ENCODE measurements around the gene LANCL2. TPM values are rescaled to one million over a fixed set of nuclear protein-coding genes. Genes with fewer than 3 reads are reported as not detected.
A peak's percentile ranks its signal among the peaks of the same experiment; 100 is the strongest.
"Not testable (repeated sequence)": the region's sequence is repeated elsewhere in the genome, so short reads cannot be mapped to it uniquely, and the experiment has no call there.

Gene LANCL2
- total and polyA plus RNA-seq, 4 donors = 4.6 to 8.8 (median 7.1) TPM

DNA sequence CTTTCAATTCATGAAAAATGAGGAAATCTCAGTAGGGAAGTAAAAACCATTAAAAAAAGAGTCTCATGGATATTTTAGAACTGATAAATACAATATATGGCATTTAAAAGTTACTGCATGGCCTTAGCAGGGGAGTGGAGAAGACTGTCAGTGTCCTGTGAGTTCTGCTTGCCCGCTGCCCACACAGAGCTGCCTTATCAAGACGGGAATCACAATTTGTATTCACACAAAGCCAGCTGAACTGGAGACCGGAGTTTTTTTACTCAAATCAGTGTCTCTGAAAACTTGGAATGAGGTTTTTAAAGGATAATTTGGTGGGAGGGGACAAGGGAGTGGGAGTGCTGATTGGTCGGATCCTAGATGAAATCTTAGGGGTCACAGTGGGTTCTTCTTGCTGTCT lies 17.1 kb downstream of the LANCL2 start:
- Histone ChIP-seq H3K9me3 (ENCODE audit: control insufficient read depth, low read length) (no peaks in the 10 kb centered on the region), H3K4me3 (ENCODE audit: low read length in 2 of 2) (no peak overlapping the region), H3K27me3 (ENCODE audit: control insufficient read depth in 1 of 2, insufficient read depth in 2 of 2, low read length in 1 of 2) (no peaks in the 10 kb centered on the region), H3K36me3 (ENCODE audit: control insufficient read depth in 1 of 2, insufficient read depth in 2 of 2, low read length in 1 of 2) (no peaks in the 10 kb centered on the region), H3K27ac (ENCODE audit: low read depth in 1 of 2, low read length in 2 of 2) (no peak overlapping the region), H3K4me1 (ENCODE audit: control insufficient read depth in 1 of 2, insufficient read depth in 2 of 2, low read length in 2 of 2) (no peaks in the 10 kb centered on the region)
- intact Hi-C loops (cut with DNase I) = no loop called here
- no peak for DNase-seq
- ATAC-seq (ENCODE audit: low FRiP score) = no peak
- 95 to 97% methylated on average over 4 of the region's 4 CpGs for WGBS, 2 donors

DNA sequence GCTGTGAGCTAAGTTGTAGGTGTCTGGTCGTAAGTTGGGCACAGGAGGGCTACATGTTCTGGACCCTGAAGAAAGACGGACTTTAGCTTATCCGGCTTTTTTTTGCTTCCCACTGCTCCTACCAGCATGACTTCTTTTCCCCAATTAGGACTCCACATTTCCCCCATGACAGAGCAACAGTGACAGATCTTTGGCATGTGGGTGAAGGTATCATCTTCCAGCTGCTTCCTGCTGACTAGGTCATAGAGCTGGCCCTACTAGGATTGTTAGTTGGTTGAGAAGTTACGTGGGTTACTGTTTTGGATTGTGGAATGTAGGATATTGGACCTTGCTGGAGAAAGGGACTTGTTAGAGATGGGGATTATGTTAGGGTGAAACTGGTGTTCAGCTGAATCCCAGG lies 21.4 kb downstream of the LANCL2 start:
- Histone ChIP-seq H3K4me3 (ENCODE audit: low read length in 2 of 2) (no peak overlapping the region), H3K36me3 (ENCODE audit: control insufficient read depth in 1 of 2, insufficient read depth in 2 of 2, low read length in 1 of 2) (no peaks in the 10 kb centered on the region), H3K9me3 (ENCODE audit: control insufficient read depth, low read length) (no peaks in the 10 kb centered on the region), H3K27ac (ENCODE audit: low read depth in 1 of 2, low read length in 2 of 2) (no peak overlapping the region), H3K4me1 (ENCODE audit: control insufficient read depth in 1 of 2, insufficient read depth in 2 of 2, low read length in 2 of 2) (no peaks in the 10 kb centered on the region), H3K27me3 (ENCODE audit: control insufficient read depth in 1 of 2, insufficient read depth in 2 of 2, low read length in 1 of 2) (no peaks in the 10 kb centered on the region)
- no peak for ATAC-seq (ENCODE audit: low FRiP score)
- no peak for DNase-seq
- WGBS, 2 donors = 95 to 99% methylated on average over 4 of the region's 4 CpGs
- intact Hi-C loops (cut with DNase I) = no loop called here

- Histone ChIP-seq H3K36me3 (ENCODE audit: control insufficient read depth in 1 of 2, insufficient read depth in 2 of 2, low read length in 1 of 2) (no peaks in the 10 kb centered on the region), H3K4me1 (ENCODE audit: control insufficient read depth in 1 of 2, insufficient read depth in 2 of 2, low read length in 2 of 2) (no peaks in the 10 kb centered on the region), H3K27ac (ENCODE audit: low read depth in 1 of 2, low read length in 2 of 2) (no peak overlapping the region), H3K27me3 (ENCODE audit: control insufficient read depth in 1 of 2, insufficient read depth in 2 of 2, low read length in 1 of 2) (no peaks in the 10 kb centered on the region), H3K4me3 (ENCODE audit: low read length in 2 of 2) (no peak overlapping the region), H3K9me3 (ENCODE audit: control insufficient read depth, low read length) (no peaks in the 10 kb centered on the region)
- ATAC-seq (ENCODE audit: low FRiP score) = no peak
- WGBS, 2 donors = 89 to 90% methylated on average over 7 of the region's 7 CpGs
- DNase-seq = no peak
- intact Hi-C loops (cut with DNase I) = no loop called here
Measured at GRCh38 chr7:55387062-55387965, 22.2 kb downstream of the LANCL2 start.

DNA sequence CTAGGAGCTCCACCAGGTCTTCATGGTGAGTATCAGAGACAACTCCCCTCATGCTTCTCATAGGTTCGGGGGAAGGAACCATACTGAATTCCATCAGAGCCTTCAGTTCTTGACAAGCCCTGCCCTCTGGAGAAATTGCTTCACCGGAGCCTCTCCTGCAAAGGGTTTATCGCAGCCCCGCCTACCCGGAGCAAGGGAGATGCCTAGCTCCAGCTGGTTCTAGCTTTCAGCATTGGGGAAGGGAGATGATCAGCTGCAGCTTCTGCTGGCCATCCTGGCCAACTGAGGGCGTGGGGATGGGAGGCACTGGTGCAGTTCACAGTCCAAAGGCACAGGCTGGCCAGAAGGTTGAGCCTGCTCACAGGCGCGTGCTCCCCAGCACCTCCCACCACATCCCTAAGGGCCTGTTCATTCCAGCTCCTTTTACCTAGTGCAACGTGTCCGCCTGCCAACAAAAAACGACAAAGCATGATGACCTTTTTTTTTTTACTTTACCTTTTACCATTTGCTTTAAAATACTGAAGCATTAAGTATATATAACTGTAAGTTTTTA lies 31.2 kb downstream of the LANCL2 start:
- Histone ChIP-seq H3K27ac (ENCODE audit: low read depth in 1 of 2, low read length in 2 of 2) (no peak overlapping the region), H3K4me1 (ENCODE audit: control insufficient read depth in 1 of 2, insufficient read depth in 2 of 2, low read length in 2 of 2) (no peaks in the 10 kb centered on the region), H3K27me3 (ENCODE audit: control insufficient read depth in 1 of 2, insufficient read depth in 2 of 2, low read length in 1 of 2) (no peaks in the 10 kb centered on the region), H3K9me3 (ENCODE audit: control insufficient read depth, low read length) (no peaks in the 10 kb centered on the region), H3K36me3 (ENCODE audit: control insufficient read depth in 1 of 2, insufficient read depth in 2 of 2, low read length in 1 of 2) (peaks cover 0 to 2% of the 10 kb centered on the region in 2 donors), H3K4me3 (ENCODE audit: low read length in 2 of 2) (no peak overlapping the region)
- ATAC-seq (ENCODE audit: low FRiP score) (peak; percentile 56), DNase-seq (no peak)
- intact Hi-C loops (cut with DNase I) = no loop called here
- WGBS, 2 donors = 86 to 89% methylated on average over 11 of the region's 11 CpGs

- Histone ChIP-seq H3K9me3 (ENCODE audit: control insufficient read depth, low read length) (no peaks in the 10 kb centered on the region), H3K4me3 (ENCODE audit: low read length in 2 of 2) (no peak overlapping the region), H3K4me1 (ENCODE audit: control insufficient read depth in 1 of 2, insufficient read depth in 2 of 2, low read length in 2 of 2) (no peaks in the 10 kb centered on the region), H3K27ac (ENCODE audit: low read depth in 1 of 2, low read length in 2 of 2) (no peak overlapping the region), H3K36me3 (ENCODE audit: control insufficient read depth in 1 of 2, insufficient read depth in 2 of 2, low read length in 1 of 2) (peaks cover 0 to 2% of the 10 kb centered on the region in 2 donors), H3K27me3 (ENCODE audit: control insufficient read depth in 1 of 2, insufficient read depth in 2 of 2, low read length in 1 of 2) (no peaks in the 10 kb centered on the region)
- ATAC-seq (ENCODE audit: low FRiP score) (no peak), DNase-seq (no peak)
- intact Hi-C loops (cut with DNase I) = no loop called here
- WGBS, 2 donors = 95 to 97% methylated on average over 3 of the region's 3 CpGs
Measured at GRCh38 chr7:55397617-55398016, 32.5 kb downstream of the LANCL2 start.

GRCh38 chr7:55400191-55400590 lies 35.1 kb downstream of the LANCL2 start:
- no peak for DNase-seq
- 70 to 82% methylated on average over 2 of the region's 2 CpGs for WGBS, 2 donors
- Histone ChIP-seq H3K4me3 (ENCODE audit: low read length in 2 of 2) (no peak overlapping the region), H3K27me3 (ENCODE audit: control insufficient read depth in 1 of 2, insufficient read depth in 2 of 2, low read length in 1 of 2) (no peaks in the 10 kb centered on the region), H3K36me3 (ENCODE audit: control insufficient read depth in 1 of 2, insufficient read depth in 2 of 2, low read length in 1 of 2) (peaks cover 0 to 2% of the 10 kb centered on the region in 2 donors), H3K27ac (ENCODE audit: low read depth in 1 of 2, low read length in 2 of 2) (no peak overlapping the region), H3K9me3 (ENCODE audit: control insufficient read depth, low read length) (no peaks in the 10 kb centered on the region), H3K4me1 (ENCODE audit: control insufficient read depth in 1 of 2, insufficient read depth in 2 of 2, low read length in 2 of 2) (no peaks in the 10 kb centered on the region)
- intact Hi-C loops (cut with DNase I) = no loop called here
- no peak for ATAC-seq (ENCODE audit: low FRiP score)

DNA sequence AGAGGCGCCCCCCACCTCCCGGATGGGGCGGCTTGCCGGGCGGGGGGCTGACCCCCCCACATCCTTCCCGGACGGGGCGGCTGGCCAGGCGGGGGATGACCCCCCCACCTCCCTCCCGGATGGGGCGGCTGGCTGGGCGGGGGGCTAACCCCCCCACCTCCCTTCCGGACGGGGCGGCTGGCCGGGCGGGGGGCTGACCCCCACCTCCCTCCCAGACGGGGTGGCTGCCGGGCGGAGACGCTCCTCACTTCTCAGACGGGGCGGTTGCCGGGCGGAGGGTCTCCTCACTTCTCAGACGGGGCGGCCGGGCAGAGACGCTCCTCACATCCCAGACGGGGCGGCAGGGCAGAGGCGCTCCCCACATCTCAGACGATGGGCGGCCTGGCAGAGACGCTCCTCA lies 37.4 kb downstream of the LANCL2 start:
- 84 to 93% methylated on average over 9 to 34 of the region's 35 CpGs for WGBS, 2 donors
- intact Hi-C loops (cut with DNase I); H3K4me3 ChIP-seq (ENCODE audit: low read length in 2 of 2); H3K36me3 ChIP-seq (ENCODE audit: control insufficient read depth in 1 of 2, insufficient read depth in 2 of 2, low read length in 1 of 2); H3K9me3 ChIP-seq (ENCODE audit: control insufficient read depth, low read length); DNase-seq; ATAC-seq (ENCODE audit: low FRiP score); H3K27me3 ChIP-seq (ENCODE audit: control insufficient read depth in 1 of 2, insufficient read depth in 2 of 2, low read length in 1 of 2); H3K27ac ChIP-seq (ENCODE audit: low read depth in 1 of 2, low read length in 2 of 2); H3K4me1 ChIP-seq (ENCODE audit: control insufficient read depth in 1 of 2, insufficient read depth in 2 of 2, low read length in 2 of 2): not testable (repeated sequence)

DNA sequence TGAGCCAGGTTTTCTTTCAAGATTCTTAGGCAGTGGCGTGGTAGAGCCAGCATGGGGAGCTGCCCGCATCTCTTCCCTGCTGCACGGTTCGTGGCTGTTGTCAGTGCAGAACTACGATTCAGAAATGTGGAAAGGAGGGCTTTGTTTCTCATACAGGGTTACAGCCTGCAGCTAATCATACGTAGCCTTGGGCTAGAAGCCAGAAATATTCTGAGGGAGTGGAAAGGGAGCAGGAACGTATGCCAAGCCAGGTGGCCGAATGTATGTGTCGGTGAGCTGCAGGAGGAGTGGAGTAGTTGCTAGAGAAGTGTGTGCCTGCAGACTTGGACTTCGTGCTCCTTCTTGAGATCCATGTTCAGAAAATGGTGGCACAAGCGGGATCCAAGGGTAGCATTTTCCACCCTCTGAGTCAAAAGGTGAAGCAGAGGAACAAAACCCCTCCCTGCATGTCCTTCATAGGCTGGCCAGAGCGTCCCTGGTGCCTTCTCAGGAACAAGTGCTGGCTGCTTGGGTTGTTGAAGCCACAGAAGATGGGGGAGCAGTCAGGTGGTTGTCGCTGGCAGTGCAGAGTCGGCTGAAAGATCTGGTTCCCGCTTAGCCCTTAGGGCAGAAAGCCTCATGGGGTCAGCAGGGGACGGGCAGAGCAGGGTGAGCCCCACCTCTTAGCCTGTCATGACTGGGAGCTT lies 40.9 kb downstream of the LANCL2 start:
- no peaks in the 10 kb centered on the region for H3K4me1 ChIP-seq (ENCODE audit: control insufficient read depth in 1 of 2, insufficient read depth in 2 of 2, low read length in 2 of 2)

More for the DNA sequence above, 40.9 kb downstream of the LANCL2 start:
- 86 to 89% methylated on average over 16 of the region's 16 CpGs for WGBS, 2 donors
- Histone ChIP-seq H3K27me3 (ENCODE audit: control insufficient read depth in 1 of 2, insufficient read depth in 2 of 2, low read length in 1 of 2) (no peaks in the 10 kb centered on the region), H3K9me3 (ENCODE audit: control insufficient read depth, low read length) (no peaks in the 10 kb centered on the region), H3K4me3 (ENCODE audit: low read length in 2 of 2) (no peak overlapping the region), H3K27ac (ENCODE audit: low read depth in 1 of 2, low read length in 2 of 2) (no peak overlapping the region), H3K36me3 (ENCODE audit: control insufficient read depth in 1 of 2, insufficient read depth in 2 of 2, low read length in 1 of 2) (no peaks in the 10 kb centered on the region)
- no peak for ATAC-seq (ENCODE audit: low FRiP score)
- no peak for DNase-seq
- intact Hi-C loops (cut with DNase I) = no loop called here

All from aorta (tissue), 5 donors.